Effector memory CD8-positive, alpha-beta T cell (primary cell): Measurements from ENCODE around the gene BBOX1.
"Not testable (repeated sequence)": the region's sequence is repeated elsewhere in the genome, so short reads cannot be mapped to it uniquely, and the experiment has no call there.

ENCODE experiments used
- ATAC-seq: fragments of 150-1000 bp; cut with Tn5 transposase; replicated peaks from 2 replicates; pipeline ENCODE4 v1.10.0; 2021; ENCODE audit warnings: mild to moderate bottlenecking, moderate library complexity
- DNase-seq, 3 experiments: peaks; one replicate each; pipeline ENCODE4 v3.0.0; 2021
- H3K27ac Mint-ChIP-seq, 2 donors: one replicate each; pipeline ENCODE4 v1.8.0; 2022; ENCODE audit warnings: mild to moderate bottlenecking in 2 of 2, mixed read lengths in 2 of 2, moderate library complexity in 2 of 2
- H3K27me3 Mint-ChIP-seq, 2 donors: one replicate each; pipeline ENCODE4 v1.8.0; 2022; ENCODE audit warnings: mixed read lengths in 2 of 2
- H3K36me3 Mint-ChIP-seq: one replicate; pipeline ENCODE4 v1.8.0; 2022; ENCODE audit warnings: mild to moderate bottlenecking, moderate library complexity, mixed read lengths; ENCODE audit not compliant: insufficient read depth
- H3K4me1 Mint-ChIP-seq, 2 donors: one replicate each; pipeline ENCODE4 v1.8.0; 2022; ENCODE audit warnings: low read depth in 2 of 2, mixed read lengths in 2 of 2
- H3K4me3 Mint-ChIP-seq, 2 donors: one replicate each; pipeline ENCODE4 v1.8.0; 2022; ENCODE audit warnings: mild to moderate bottlenecking in 2 of 2, mixed read lengths in 2 of 2, moderate library complexity in 2 of 2
- H3K9me3 Mint-ChIP-seq, 2 donors: one replicate each; pipeline ENCODE4 v1.8.0; 2022; ENCODE audit warnings: mixed read lengths in 2 of 2
- total RNA-seq, 9 experiments: gene quantifications; one replicate each; lab custom pipeline; 2026; lab: John Stamatoyannopoulos, UW

Gene BBOX1
- 0 to 0.07 (median 0) reads per million in 9 experiments for total RNA-seq

DNA sequence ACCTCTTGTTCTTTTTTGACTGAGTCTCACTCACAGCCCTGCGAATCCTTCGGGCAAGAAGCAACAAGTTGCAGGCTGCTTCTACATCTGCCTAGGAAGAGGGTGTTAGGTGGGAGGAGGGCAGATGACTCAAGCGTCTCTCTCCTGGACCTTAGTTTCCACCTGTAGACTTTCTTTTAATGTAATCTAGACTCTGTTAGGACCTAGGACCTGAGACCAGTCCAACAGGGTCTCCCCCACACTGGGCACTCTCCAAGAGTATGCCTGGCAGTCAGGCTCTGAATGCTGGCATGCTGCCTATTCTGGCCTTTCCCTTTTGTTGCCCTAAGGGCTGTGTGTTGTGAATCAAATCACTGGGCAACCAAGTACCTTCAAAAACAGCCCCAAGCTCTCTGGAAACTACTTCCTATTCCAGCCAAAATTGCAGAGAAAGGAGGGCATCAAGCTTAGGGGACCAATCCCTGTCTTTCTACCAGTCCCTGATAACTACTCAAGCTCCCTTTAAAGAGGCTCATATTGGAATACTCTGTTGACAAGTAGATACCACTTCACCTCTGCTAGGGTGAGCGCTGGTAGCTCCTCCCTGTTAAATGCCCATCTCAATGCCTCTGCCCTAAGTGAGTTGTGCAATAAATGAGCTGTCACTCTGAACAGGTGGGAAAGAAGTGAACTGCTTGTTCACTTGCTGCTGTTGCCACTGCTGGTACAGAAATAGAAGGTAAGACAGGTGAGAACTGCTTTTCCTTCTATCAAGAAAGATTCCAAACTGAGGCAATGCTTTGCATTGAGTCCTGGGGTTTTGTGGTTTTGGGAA lies at the start of gene BBOX1:
Gene BBOX1 (plus strand): TSS at position 514 of the 814 bp plus-strand sequence. CDS start 14,616 bp downstream, outside the sequence.
- Mint-ChIP-seq H3K4me3 (no peak within 1 kb of the TSS), H3K9me3 (peaks cover 5 to 6% of the 10 kb centered on the region in 2 donors), H3K27me3 (no peaks in the 10 kb centered on the region), H3K36me3 (no peaks in the 10 kb centered on the region), H3K27ac (no peak within 1 kb of the TSS), H3K4me1 (no peaks in the 10 kb centered on the region)
- DNase-seq (no peak), ATAC-seq (no peak)

GRCh38 chr11:26992031-26992541 lies 48.5 kb upstream of the BBOX1 start:
- H3K9me3 Mint-ChIP-seq, result peaks cover 6 to 8% of the 10 kb centered on the region in 2 donors
- H3K4me1 Mint-ChIP-seq, result no peaks in the 10 kb centered on the region
- H3K4me3 Mint-ChIP-seq, result no peak overlapping the region
- DNase-seq (no peak), ATAC-seq (no peak)
- no peaks in the 10 kb centered on the region for H3K36me3 Mint-ChIP-seq
- no peak overlapping the region for H3K27ac Mint-ChIP-seq
- no peaks in the 10 kb centered on the region for H3K27me3 Mint-ChIP-seq

DNA sequence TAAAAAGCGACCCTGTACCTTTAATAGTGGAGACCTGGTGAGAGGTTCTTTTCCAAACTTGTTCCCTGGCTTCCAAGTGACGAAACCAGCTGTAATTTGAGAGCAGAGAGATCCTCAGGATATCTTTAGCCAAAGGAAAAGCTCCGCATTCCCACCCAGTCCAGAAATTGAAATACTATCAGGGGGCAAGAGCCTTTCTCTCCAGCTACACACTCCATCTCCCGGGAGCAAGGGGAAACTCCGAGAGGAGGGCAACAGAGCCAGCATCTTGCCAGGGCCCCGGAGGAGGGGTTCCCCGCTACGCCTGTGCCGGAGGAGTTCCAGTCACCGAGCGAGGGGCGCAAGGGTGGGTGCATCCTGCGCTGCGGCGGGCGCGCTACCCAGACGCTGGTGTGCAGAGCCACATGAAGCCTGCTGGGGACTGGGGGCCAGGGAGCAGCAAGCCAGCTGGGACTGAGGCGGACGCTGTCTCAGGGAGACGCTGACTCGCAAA lies 46.6 kb upstream of the BBOX1 start, which contains the start of gene FIBIN:
Gene FIBIN (plus strand): TSS at position 148 of the 493 bp plus-strand sequence. CDS start 415 bp downstream, outside the sequence.
- no peak for ATAC-seq
- DNase-seq, result no peak
- H3K4me1 Mint-ChIP-seq, result no peaks in the 10 kb centered on the region
- H3K9me3 Mint-ChIP-seq, result peaks cover 4 to 6% of the 10 kb centered on the region in 2 donors
- no peak within 1 kb of the TSS for H3K27ac Mint-ChIP-seq
- no peak within 1 kb of the TSS for H3K4me3 Mint-ChIP-seq
- H3K27me3 Mint-ChIP-seq, result no peaks in the 10 kb centered on the region
- no peaks in the 10 kb centered on the region for H3K36me3 Mint-ChIP-seq

DNA sequence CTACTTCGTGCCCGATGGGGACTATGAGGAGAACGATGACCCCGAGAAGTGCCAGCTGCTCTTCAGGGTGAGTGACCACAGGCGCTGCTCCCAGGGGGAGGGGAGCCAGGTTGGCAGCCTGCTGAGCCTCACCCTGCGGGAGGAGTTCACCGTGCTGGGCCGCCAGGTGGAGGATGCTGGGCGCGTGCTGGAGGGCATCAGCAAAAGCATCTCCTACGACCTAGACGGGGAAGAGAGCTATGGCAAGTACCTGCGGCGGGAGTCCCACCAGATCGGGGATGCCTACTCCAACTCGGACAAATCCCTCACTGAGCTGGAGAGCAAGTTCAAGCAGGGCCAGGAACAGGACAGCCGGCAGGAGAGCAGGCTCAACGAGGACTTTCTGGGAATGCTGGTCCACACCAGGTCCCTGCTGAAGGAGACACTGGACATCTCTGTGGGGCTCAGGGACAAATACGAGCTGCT lies 46.0 kb upstream of the BBOX1 start:
- Mint-ChIP-seq H3K27ac (no peak overlapping the region), H3K4me1 (no peaks in the 10 kb centered on the region), H3K27me3 (no peaks in the 10 kb centered on the region), H3K4me3 (no peak overlapping the region), H3K36me3 (no peaks in the 10 kb centered on the region), H3K9me3 (peaks cover 2 to 6% of the 10 kb centered on the region in 2 donors)
- ATAC-seq, result no peak
- DNase-seq, result no peak

DNA sequence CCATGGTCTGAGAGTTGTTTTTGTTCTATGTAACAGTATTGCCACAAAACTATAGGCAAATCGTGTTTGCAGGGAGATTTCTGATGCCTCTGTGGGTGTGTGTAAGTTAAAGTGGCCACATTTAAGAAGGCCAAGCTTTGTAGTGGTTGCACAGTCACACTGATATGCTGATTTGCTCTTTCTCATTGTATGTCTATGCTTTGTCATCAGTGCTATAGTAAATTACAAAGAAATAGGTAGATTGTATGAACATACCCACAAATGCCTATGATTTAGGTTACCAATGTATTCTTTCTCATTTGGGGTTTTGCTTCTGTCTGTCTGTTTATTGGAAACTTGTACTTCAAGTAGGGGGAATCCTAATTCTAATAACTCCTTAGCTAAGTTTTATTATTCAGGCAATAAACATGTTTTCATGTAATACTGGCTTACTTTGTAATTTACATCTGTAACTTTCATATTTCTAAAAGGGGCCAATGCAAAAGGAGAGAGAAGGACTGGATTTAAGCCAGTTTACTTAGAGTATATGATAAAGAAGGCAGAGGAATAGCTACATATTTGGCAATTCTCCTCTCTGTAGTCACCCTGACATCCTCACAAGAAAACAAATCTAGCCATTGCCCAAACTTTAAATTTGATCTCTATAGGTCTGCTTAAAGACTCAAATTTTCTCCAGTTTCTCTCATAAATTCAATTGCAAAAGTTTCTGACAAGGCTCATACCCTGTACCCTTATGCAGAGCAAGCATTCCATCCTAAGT lies 44.7 kb upstream of the BBOX1 start:
- no peak for ATAC-seq
- DNase-seq, result no peak
- no peaks in the 10 kb centered on the region for H3K36me3 Mint-ChIP-seq
- no peaks in the 10 kb centered on the region for H3K4me1 Mint-ChIP-seq
- no peak overlapping the region for H3K4me3 Mint-ChIP-seq
- H3K27me3 Mint-ChIP-seq, result no peaks in the 10 kb centered on the region
- H3K9me3 Mint-ChIP-seq, result peaks cover 2 to 6% of the 10 kb centered on the region in 2 donors
- no peak overlapping the region for H3K27ac Mint-ChIP-seq

GRCh38 chr11:26997378-26997777 lies 43.2 kb upstream of the BBOX1 start:
- no peaks in the 10 kb centered on the region for H3K4me1 Mint-ChIP-seq
- no peak overlapping the region for H3K4me3 Mint-ChIP-seq
- no peak for ATAC-seq
- H3K36me3 Mint-ChIP-seq, result no peaks in the 10 kb centered on the region
- H3K27ac Mint-ChIP-seq, result no peak overlapping the region
- no peak for DNase-seq
- H3K27me3 Mint-ChIP-seq, result no peaks in the 10 kb centered on the region
- peaks cover 2 to 6% of the 10 kb centered on the region in 2 donors for H3K9me3 Mint-ChIP-seq

DNA sequence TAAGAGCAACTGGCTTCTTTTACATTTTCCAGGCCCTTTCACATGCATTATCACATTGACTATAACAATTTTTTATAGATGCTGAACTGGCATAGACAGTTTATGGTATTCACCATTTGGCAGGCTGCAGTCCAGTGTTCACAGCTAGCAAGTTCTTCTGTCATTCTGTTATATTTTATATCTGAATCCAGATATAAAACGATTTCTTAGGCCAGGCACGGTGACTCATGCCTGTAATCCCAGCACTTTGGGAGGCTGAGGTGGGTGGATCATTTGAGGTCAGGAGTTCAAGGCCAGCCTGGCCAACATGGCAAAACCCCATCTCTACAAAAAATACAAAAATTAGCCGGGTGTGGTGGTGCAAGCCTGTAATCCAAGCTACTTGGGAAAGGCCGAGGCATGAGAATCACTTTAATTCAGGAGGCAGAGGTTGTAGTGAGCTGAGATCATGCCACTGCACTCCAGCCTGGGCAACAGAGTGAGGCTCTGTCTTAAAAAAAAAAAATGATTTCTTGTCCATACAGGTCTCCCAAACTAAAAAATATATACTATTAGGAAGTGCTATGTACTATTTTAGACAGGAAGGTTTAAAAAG lies 39.4 kb upstream of the BBOX1 start:
- not testable (repeated sequence) for DNase-seq, H3K4me3 Mint-ChIP-seq, ATAC-seq, H3K9me3 Mint-ChIP-seq, H3K4me1 Mint-ChIP-seq, H3K36me3 Mint-ChIP-seq, H3K27me3 Mint-ChIP-seq, H3K27ac Mint-ChIP-seq

- no peaks in the 10 kb centered on the region for H3K36me3 Mint-ChIP-seq
- no peaks in the 10 kb centered on the region for H3K27me3 Mint-ChIP-seq
- H3K27ac Mint-ChIP-seq, result no peak overlapping the region
- DNase-seq (no peak), ATAC-seq (no peak)
- no peak overlapping the region for H3K4me3 Mint-ChIP-seq
- H3K4me1 Mint-ChIP-seq, result no peaks in the 10 kb centered on the region
- peaks cover 0 to 6% of the 10 kb centered on the region in 2 donors for H3K9me3 Mint-ChIP-seq
Observed at GRCh38 chr11:27002431-27002830, 38.2 kb upstream of the BBOX1 start.

DNA sequence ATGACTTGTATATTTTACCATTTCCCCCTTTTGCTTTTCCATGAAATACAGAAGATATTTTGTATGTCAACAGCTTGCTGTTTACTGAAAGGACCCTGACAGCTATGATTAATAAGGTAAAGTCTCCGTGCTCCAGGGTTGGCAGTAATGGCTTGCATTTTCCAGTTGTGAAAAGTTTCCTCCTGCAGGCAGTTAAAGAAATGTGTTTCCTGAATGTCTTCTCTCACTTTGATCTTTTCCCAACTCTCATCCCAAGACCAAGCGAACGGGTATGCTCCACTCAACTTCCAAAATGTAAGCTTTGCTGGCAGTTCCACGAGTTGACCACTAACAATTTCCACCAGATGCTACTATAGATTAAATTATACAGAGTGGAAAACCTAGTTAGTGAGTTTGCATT lies 37.8 kb upstream of the BBOX1 start:
- Mint-ChIP-seq H3K4me3 (no peak overlapping the region), H3K36me3 (no peaks in the 10 kb centered on the region), H3K9me3 (peaks cover 0 to 6% of the 10 kb centered on the region in 2 donors), H3K27me3 (no peaks in the 10 kb centered on the region), H3K27ac (no peak overlapping the region), H3K4me1 (no peaks in the 10 kb centered on the region)
- ATAC-seq (no peak), DNase-seq (no peak)

DNA sequence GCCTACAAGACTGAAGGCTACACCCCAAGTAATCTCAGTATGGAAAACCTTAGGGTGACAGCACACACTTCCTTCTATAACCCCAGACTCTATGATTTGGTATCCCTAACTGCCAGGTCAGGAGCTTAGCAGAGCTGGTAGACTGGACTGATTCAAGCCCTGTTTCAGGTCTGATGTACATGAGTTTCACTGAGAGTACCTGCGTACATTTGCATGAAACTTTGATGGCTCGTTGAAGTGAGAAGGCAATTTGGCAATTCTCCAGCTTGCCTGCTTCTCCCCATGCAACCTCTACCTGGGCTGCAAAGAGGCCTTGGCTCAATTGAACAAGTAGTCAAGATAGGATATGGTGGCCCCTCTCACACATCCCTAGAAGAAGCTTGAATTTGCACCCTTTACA lies 36.5 kb upstream of the BBOX1 start:
- no peak overlapping the region for H3K4me3 Mint-ChIP-seq
- H3K4me1 Mint-ChIP-seq, result no peaks in the 10 kb centered on the region
- DNase-seq (no peak), ATAC-seq (no peak)
- no peaks in the 10 kb centered on the region for H3K27me3 Mint-ChIP-seq
- no peak overlapping the region for H3K27ac Mint-ChIP-seq
- H3K9me3 Mint-ChIP-seq, result peaks cover 0 to 6% of the 10 kb centered on the region in 2 donors
- no peaks in the 10 kb centered on the region for H3K36me3 Mint-ChIP-seq

DNA sequence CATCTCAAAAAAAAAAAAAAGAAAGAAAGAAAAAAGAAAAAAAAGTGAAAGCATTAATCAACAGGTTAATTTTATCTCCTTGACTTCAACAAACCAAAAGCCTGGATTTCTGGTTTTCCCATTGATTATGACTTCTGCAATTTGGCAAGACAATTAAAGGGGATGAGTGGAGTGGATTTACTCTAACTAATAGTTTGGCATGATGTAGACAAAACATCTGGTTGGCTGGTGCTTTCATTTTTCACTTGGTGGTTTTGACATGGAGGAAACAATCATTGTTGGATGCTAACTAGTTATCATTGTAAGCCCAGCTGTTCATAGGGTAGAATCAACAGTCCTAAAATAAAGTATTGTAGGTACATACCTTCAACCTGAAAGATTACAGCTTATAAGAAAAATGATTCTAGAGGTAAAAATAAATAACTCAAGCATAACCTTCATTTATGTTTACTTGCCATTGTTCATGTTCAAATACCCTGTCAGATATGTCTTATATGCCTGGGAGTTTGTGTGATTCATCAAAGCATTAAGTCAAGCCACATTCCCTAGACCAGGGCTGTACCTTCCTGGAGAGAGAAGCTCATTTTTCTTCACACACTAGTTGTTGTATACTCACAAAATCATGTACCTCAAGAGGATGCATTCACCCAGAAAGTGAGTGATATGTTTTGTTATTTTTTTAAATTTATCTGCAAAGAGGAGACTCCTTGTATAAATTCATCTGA lies 31.6 kb upstream of the BBOX1 start:
- DNase-seq, result no peak
- H3K4me3 Mint-ChIP-seq, result no peak overlapping the region
- no peaks in the 10 kb centered on the region for H3K4me1 Mint-ChIP-seq
- no peak for ATAC-seq
- H3K27me3 Mint-ChIP-seq, result no peaks in the 10 kb centered on the region
- H3K27ac Mint-ChIP-seq, result no peak overlapping the region
- no peaks in the 10 kb centered on the region for H3K36me3 Mint-ChIP-seq
- peaks cover 6 to 11% of the 10 kb centered on the region in 2 donors for H3K9me3 Mint-ChIP-seq

DNA sequence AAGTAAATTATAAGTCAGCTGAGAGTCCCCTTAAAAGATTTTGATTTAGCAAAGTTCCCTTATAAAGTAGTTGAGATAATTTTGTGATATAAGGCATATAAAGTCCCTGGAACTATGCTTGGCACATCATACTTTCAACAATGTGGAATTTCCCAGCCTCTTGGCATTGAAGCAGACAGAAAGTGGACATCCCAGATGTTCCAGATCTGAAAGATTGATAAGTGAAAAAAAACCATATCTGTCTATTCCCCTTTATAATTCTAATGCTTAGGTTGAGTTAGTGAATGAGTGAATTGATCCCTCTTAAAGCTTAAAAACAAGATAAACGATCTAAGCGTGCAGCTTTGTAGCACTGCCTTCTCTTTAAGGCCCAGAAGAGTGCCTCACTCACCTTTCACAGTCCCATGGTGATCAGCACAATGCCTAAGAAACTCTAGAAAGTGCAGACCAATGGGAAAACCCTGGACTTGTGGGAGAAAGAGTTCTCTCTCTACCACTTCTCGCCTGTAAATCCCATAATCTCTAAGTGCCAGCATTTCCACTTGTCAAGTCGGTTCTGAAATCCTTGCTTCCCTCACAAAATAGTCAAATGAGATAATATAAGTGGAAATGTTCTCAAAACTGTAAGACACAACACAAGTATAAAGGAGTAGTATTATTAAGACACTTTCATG lies 28.9 kb upstream of the BBOX1 start:
- Mint-ChIP-seq H3K9me3 (peaks cover 8 to 11% of the 10 kb centered on the region in 2 donors), H3K27me3 (no peaks in the 10 kb centered on the region), H3K27ac (no peak overlapping the region), H3K36me3 (no peaks in the 10 kb centered on the region), H3K4me1 (no peaks in the 10 kb centered on the region), H3K4me3 (no peak overlapping the region)
- DNase-seq (no peak), ATAC-seq (no peak)
